IMR-90 (cell line): ENCODE results near the gene GABBR1. TPM values are rescaled to one million over a fixed set of nuclear protein-coding genes. Genes with fewer than 3 reads are reported as not detected.

Experiments used
- ATAC-seq: fragments of 200-7000 bp; cut with Tn5 transposase; 2 replicates; pipeline ENCODE4 v1.9.1; 2020; ENCODE audit warnings: low read depth, mild to moderate bottlenecking, moderate library complexity
- BruUV-seq: library from RNA; stranded (reverse); fragments of 400-500 nt; replicated peaks from 2 replicates; lab custom pipeline; 2021; lab: Mats Ljungman, UMichigan
- CTCF ChIA-PET: fragments of 300-600 bp; formaldehyde crosslinking; extraction: SDS; loops from one replicate; lab custom pipeline; 2021; ENCODE audit warnings: antibody characterized with exemption; lab: Yijun Ruan, JAX
- POLR2A ChIA-PET: fragments of 300-600 bp; sonication (Branson Sonifier 250); formaldehyde crosslinking; loops from one replicate; lab custom pipeline; 2022; ENCODE audit warnings: antibody characterized with exemption; ENCODE audit not compliant: unreplicated experiment; lab: Charles Lee
- DNase-seq: peaks from one replicate; pipeline ENCODE4 v3.0.0; 2013
- H2AFZ ChIP-seq: replicated peaks from 2 replicates; pipeline ENCODE3; 2013; ENCODE audit warnings: low read length, mild to moderate bottlenecking; ENCODE audit not compliant: poor library complexity
- H2AK5ac ChIP-seq: 2 replicates; pipeline ENCODE4 v1.6.1; 2013; ENCODE audit warnings: low read depth, low read length, inconsistent platforms
- H2AK9ac ChIP-seq: replicated peaks from 2 replicates; pipeline ENCODE3; 2013; ENCODE audit warnings: mild to moderate bottlenecking, low read depth, low read length, moderate library complexity; ENCODE audit not compliant: poor library complexity
- H2BK120ac ChIP-seq: 2 replicates; pipeline ENCODE4 v1.6.1; 2013; ENCODE audit warnings: low read depth, low read length, inconsistent platforms
- H2BK15ac ChIP-seq: 3 replicates; pipeline ENCODE4 v1.6.1; 2013; ENCODE audit warnings: low read depth, low read length, inconsistent platforms
- H2BK20ac ChIP-seq: 2 replicates; pipeline ENCODE4 v1.6.1; 2013; ENCODE audit warnings: low read depth, mild to moderate bottlenecking, inconsistent platforms, low read length, moderate library complexity
- H2BK5ac ChIP-seq: 2 replicates; pipeline ENCODE4 v1.6.1; 2013; ENCODE audit warnings: mild to moderate bottlenecking, low read depth, low read length, inconsistent platforms; ENCODE audit not compliant: poor library complexity, severe bottlenecking
- H3K14ac ChIP-seq: replicated peaks from 2 replicates; pipeline ENCODE4 v1.6.1; 2013; ENCODE audit warnings: low read depth, low read length, inconsistent platforms
- H3K18ac ChIP-seq: 2 replicates; pipeline ENCODE4 v1.6.1; 2013; ENCODE audit warnings: low read depth, low read length, control low read depth
- H3K23ac ChIP-seq: 2 replicates; pipeline ENCODE4 v1.6.1; 2013; ENCODE audit warnings: low read depth, low read length, inconsistent platforms
- H3K27ac ChIP-seq: 2 replicates; pipeline ENCODE4 v1.5.1; 2013; ENCODE audit warnings: mild to moderate bottlenecking, control low read depth, low read length; ENCODE audit not compliant: insufficient read depth
- H3K27me3 ChIP-seq: 2 replicates; pipeline ENCODE4 v1.6.1; 2013; ENCODE audit warnings: low read length; ENCODE audit not compliant: control insufficient read depth, insufficient read depth
- H3K36me3 ChIP-seq: 2 replicates; pipeline ENCODE4 v1.6.1; 2013; ENCODE audit warnings: low read length, mixed read lengths; ENCODE audit not compliant: control insufficient read depth, insufficient read depth
- H3K4ac ChIP-seq: 2 replicates; pipeline ENCODE4 v1.6.1; 2013; ENCODE audit warnings: low read depth, low read length, inconsistent platforms
- H3K4me1 ChIP-seq: 2 replicates; pipeline ENCODE4 v1.6.1; 2013; ENCODE audit warnings: low read length, mixed read lengths; ENCODE audit not compliant: control insufficient read depth, insufficient read depth
- H3K4me2 ChIP-seq: 2 replicates; pipeline ENCODE4 v1.6.1; 2013; ENCODE audit warnings: low read depth, mild to moderate bottlenecking, control low read depth, low read length, moderate library complexity
- H3K4me3 ChIP-seq: 2 replicates; pipeline ENCODE4 v1.5.1; 2013; ENCODE audit warnings: low read depth, mild to moderate bottlenecking, control low read depth, low read length, moderate library complexity; ENCODE audit not compliant: insufficient read depth
- H3K56ac ChIP-seq: 2 replicates; pipeline ENCODE4 v1.6.1; 2013; ENCODE audit warnings: low read length, inconsistent platforms; ENCODE audit not compliant: insufficient read depth; ENCODE audit errors: extremely low read depth
- H3K79me1 ChIP-seq, 2 experiments: 2 replicates each; pipeline ENCODE4 v1.6.1; 2013; ENCODE audit warnings: low read length in 2 of 2, inconsistent platforms in 1 of 2, low read depth in 1 of 2
- H3K9ac ChIP-seq: 2 replicates; pipeline ENCODE4 v1.6.1; 2013; ENCODE audit warnings: low read depth, low read length, control low read depth
- H3K9me1 ChIP-seq: 2 replicates; pipeline ENCODE4 v1.6.1; 2013; ENCODE audit warnings: low read length, inconsistent platforms; ENCODE audit not compliant: insufficient read depth
- H3K9me3 ChIP-seq: 2 replicates; pipeline ENCODE4 v1.6.1; 2013; ENCODE audit warnings: low read length; ENCODE audit not compliant: control insufficient read depth, insufficient read depth
- H4K20me1 ChIP-seq: 2 replicates; pipeline ENCODE4 v1.6.1; 2013; ENCODE audit warnings: low read length, inconsistent platforms; ENCODE audit not compliant: insufficient read depth
- H4K5ac ChIP-seq: 2 replicates; pipeline ENCODE4 v1.6.1; 2013; ENCODE audit warnings: mild to moderate bottlenecking, low read depth, low read length, control low read depth
- H4K8ac ChIP-seq, 2 experiments: 2 replicates each; pipeline ENCODE4 v1.6.1; 2013; ENCODE audit warnings: low read depth in 2 of 2, low read length in 2 of 2, control low read depth in 1 of 2, inconsistent platforms in 1 of 2
- H4K91ac ChIP-seq: 2 replicates; pipeline ENCODE4 v1.6.1; 2013; ENCODE audit warnings: low read depth, low read length, inconsistent platforms; ENCODE audit not compliant: insufficient read depth
- RFX5 ChIP-seq: IDR thresholded peaks from 2 replicates; pipeline ENCODE4 v1.8.0; 2012; ENCODE audit warnings: low read depth, mild to moderate bottlenecking, low read length, moderate library complexity
- WGBS, 2 experiments: methylation state at CpG; one replicate each; pipeline versions ENCODE4 v1.1.5 to v1.1.7; 2013; ENCODE audit warnings: missing lambda C conversion rate in 2 of 2; ENCODE audit not compliant: insufficient read length in 1 of 2; ENCODE audit errors: extremely low coverage in 2 of 2; 5-methylcytosine and 5-hydroxymethylcytosine counted together
- dilution Hi-C: fragments of 300-500 bp; cut with HindIII; formaldehyde crosslinking; loops from one replicate; pipeline ENCODE4 v1.14.3; 2018; ENCODE audit warnings: low sequenced_read_pairs; ENCODE audit not compliant: unreplicated experiment
- in situ Hi-C: fragments of 300-500 bp; cut with MboI; formaldehyde crosslinking; loops from 3 replicates; pipeline ENCODE4 v1.14.3; 2019; ENCODE audit warnings: low sequenced_read_pairs, inconsistent platforms, mixed read lengths
- intact Hi-C: fragments of 100-400 bp; cut with micrococcal nuclease; formaldehyde crosslinking; loops from 2 replicates; pipeline ENCODE4 v1.10.0; 2022
- polyA plus RNA-seq, 3 experiments: library from polyadenylated mRNA; depleted of rRNA; stranded (reverse); fragments of >200 nt; gene quantifications; 2 replicates each; pipeline ENCODE4 v1.2.3, GENCODE V29; 2012; ENCODE audit warnings: low replicate concordance in 1 of 3
- total RNA-seq: library from RNA; depleted of rRNA; stranded (reverse); fragments of >200 nt; gene quantifications from 2 replicates; pipeline ENCODE4 v1.2.3, GENCODE V29; 2012

Gene GABBR1
- total and polyA plus RNA-seq, 2 of the 4 experiments (the other 2 are of a cell fraction), result 5.9 to 31.5 TPM

- H3K79me1 ChIP-seq, result peaks cover 23 to 45% of the 10 kb centered on the region in 2 experiments
- H3K4me1 ChIP-seq, result peaks cover 7% of the 10 kb centered on the region
- TF ChIP-seq RFX5, result no peak
- H2BK120ac ChIP-seq, result no peak overlapping the region
- no peak overlapping the region for H3K4me3 ChIP-seq
- intact Hi-C loops, result no loop called here
- H4K91ac ChIP-seq, result no peak overlapping the region
- no peak overlapping the region for H2BK15ac ChIP-seq
- no peak overlapping the region for H2BK20ac ChIP-seq
- no peak overlapping the region for H3K9ac ChIP-seq
- H4K8ac ChIP-seq, result no peak overlapping the region
- H3K27me3 ChIP-seq, result no peaks in the 10 kb centered on the region
- H3K4me2 ChIP-seq, result no peak overlapping the region
- H3K23ac ChIP-seq, result no peak overlapping the region
- no peak overlapping the region for H2AK5ac ChIP-seq
- H3K18ac ChIP-seq, result no peak overlapping the region
- POLR2A ChIA-PET, result no interaction called here
- H3K56ac ChIP-seq, result no peak overlapping the region
- no TSS peak for BruUV-seq
- no CpG with 5 or more reads among the region's 3 CpGs for WGBS, 2 experiments
- no peak overlapping the region for H3K27ac ChIP-seq
- H2AK9ac ChIP-seq, result no peak overlapping the region
- no peak overlapping the region for H3K4ac ChIP-seq
- H4K5ac ChIP-seq, result no peak overlapping the region
- peaks cover 4% of the 10 kb centered on the region for H4K20me1 ChIP-seq
- ATAC-seq, result no peak
- no peak overlapping the region for H3K14ac ChIP-seq
- CTCF ChIA-PET, result interaction anchor here (2.3 kb wide), 1 partner anchor 10 kb away, joined by 5 read pairs; no protein-coding TSS in a partner anchor
- H2BK5ac ChIP-seq, result no peak overlapping the region
- dilution Hi-C loops, result no loop called here
- peaks cover 31% of the 10 kb centered on the region for H3K36me3 ChIP-seq
- no peaks in the 10 kb centered on the region for H3K9me3 ChIP-seq
- H2AFZ ChIP-seq, result no peak overlapping the region
- in situ Hi-C loops, result no loop called here
- DNase-seq, result no peak
- peaks cover 11% of the 10 kb centered on the region for H3K9me1 ChIP-seq
Measured at GRCh38 chr6:29624520-29624961, 8.4 kb downstream of the GABBR1 start.
